WTC11 (cell line): ENCODE results near the gene NOL4L. TPM values are rescaled to one million over a fixed set of nuclear protein-coding genes. Genes with fewer than 3 reads are reported as not detected.

Experiments
- ATAC-seq: fragments of 200-7000 bp; cut with Tn5 transposase; 2 replicates; pipeline ENCODE4 v1.10.0; 2021; ENCODE audit warnings: mild to moderate bottlenecking, moderate library complexity
- CTCF ChIA-PET: fragments of 300-600 bp; sonication (Branson Sonifier 250); formaldehyde crosslinking; loops from one replicate; lab custom pipeline; 2021; ENCODE audit warnings: antibody characterized with exemption; lab: Charles Lee
- POLR2A ChIA-PET: fragments of 350-600 bp; sonication (Branson Sonifier 250); formaldehyde crosslinking; loops from one replicate; lab custom pipeline; 2021; ENCODE audit warnings: antibody characterized with exemption; lab: Charles Lee
- DNase-seq: peaks from one replicate; pipeline ENCODE4 v3.0.0; 2021; ENCODE audit warnings: low spot score
- H3K27ac Mint-ChIP-seq: 2 replicates; pipeline ENCODE4 v1.8.0; 2021; ENCODE audit warnings: mixed read lengths
- H3K27me3 Mint-ChIP-seq: 2 replicates; pipeline ENCODE4 v1.8.0; 2021; ENCODE audit warnings: low read depth, mild to moderate bottlenecking, moderate library complexity, mixed read lengths
- H3K36me3 Mint-ChIP-seq: 2 replicates; pipeline ENCODE4 v1.8.0; 2021; ENCODE audit warnings: mixed read lengths
- H3K4me1 Mint-ChIP-seq: 2 replicates; pipeline ENCODE4 v1.8.0; 2022; ENCODE audit warnings: mixed read lengths
- H3K4me3 Mint-ChIP-seq: 2 replicates; pipeline ENCODE4 v1.8.0; 2021; ENCODE audit warnings: mild to moderate bottlenecking, moderate library complexity, mixed read lengths
- H3K9me3 Mint-ChIP-seq: 2 replicates; pipeline ENCODE4 v1.8.0; 2021; ENCODE audit warnings: mixed read lengths
- AFF4 ChIP-seq: sonication (generic); formaldehyde crosslinking; IDR thresholded peaks from 2 replicates; pipeline ENCODE4 v1.8.1; 2023; ENCODE audit warnings: mild to moderate bottlenecking, missing genetic modification reagents, borderline replicate concordance
- EMX1 ChIP-seq: fragments of 250-450 bp; sonication (Bioruptor Pico); IDR thresholded peaks from 2 replicates; pipeline ENCODE4 v1.8.0; 2021; ENCODE audit warnings: mild to moderate bottlenecking
- FOXP1 ChIP-seq: sonication (generic); formaldehyde crosslinking; IDR thresholded peaks from 2 replicates; pipeline ENCODE4 v1.8.0; 2022; ENCODE audit warnings: missing genetic modification reagents, mild to moderate bottlenecking, moderate library complexity, borderline replicate concordance
- NFE2L1 ChIP-seq: sonication (generic); formaldehyde crosslinking; IDR thresholded peaks from 2 replicates; pipeline ENCODE4 v1.8.1; 2023; ENCODE audit warnings: missing genetic modification reagents
- NR2C2 ChIP-seq: sonication (generic); formaldehyde crosslinking; IDR thresholded peaks from 2 replicates; pipeline ENCODE4 v1.8.0; 2022; ENCODE audit warnings: mild to moderate bottlenecking, missing genetic modification reagents
- NR3C1 ChIP-seq: sonication (generic); formaldehyde crosslinking; conservative IDR thresholded peaks from 2 replicates; pipeline ENCODE4 v1.8.1; 2023; ENCODE audit warnings: low read depth, mild to moderate bottlenecking, missing genetic modification reagents
- OVOL2 ChIP-seq: fragments of 250-450 bp; sonication (Bioruptor Pico); IDR thresholded peaks from 2 replicates; pipeline ENCODE4 v1.9.0; 2021; ENCODE audit warnings: mild to moderate bottlenecking, borderline replicate concordance
- PRDM15 ChIP-seq: sonication (generic); formaldehyde crosslinking; IDR thresholded peaks from 2 replicates; pipeline ENCODE4 v1.8.0; 2022; ENCODE audit warnings: missing genetic modification reagents
- RELA ChIP-seq: sonication (generic); formaldehyde crosslinking; IDR thresholded peaks from 2 replicates; pipeline ENCODE4 v1.8.1; 2022; ENCODE audit warnings: missing genetic modification reagents, mild to moderate bottlenecking, borderline replicate concordance
- SMAD3 ChIP-seq: sonication (generic); formaldehyde crosslinking; IDR thresholded peaks from 2 replicates; pipeline ENCODE4 v1.8.0; 2022; ENCODE audit warnings: missing genetic modification reagents, mild to moderate bottlenecking, borderline replicate concordance
- SP1 ChIP-seq: sonication (generic); formaldehyde crosslinking; conservative IDR thresholded peaks from 2 replicates; pipeline ENCODE4 v1.8.1; 2022; ENCODE audit warnings: missing genetic modification reagents
- TCF7 ChIP-seq: sonication (generic); formaldehyde crosslinking; IDR thresholded peaks from 2 replicates; pipeline ENCODE4 v1.8.0; 2022; ENCODE audit warnings: mild to moderate bottlenecking, low read depth, missing genetic modification reagents, moderate library complexity
- ZNF396 ChIP-seq: fragments of 250-450 bp; sonication (Bioruptor Pico); IDR thresholded peaks from 2 replicates; pipeline ENCODE4 v1.8.0; 2021; ENCODE audit warnings: mild to moderate bottlenecking, moderate library complexity, borderline replicate concordance
- ZNF671 ChIP-seq: fragments of 250-450 bp; sonication (Bioruptor Pico); IDR thresholded peaks from 2 replicates; pipeline ENCODE4 v1.8.0; 2021; ENCODE audit warnings: mild to moderate bottlenecking
- total RNA-seq: library from RNA; stranded (reverse); gene quantifications from 3 replicates; pipeline ENCODE4 v1.2.3, GENCODE V29; 2021
- TF ChIP-seq, protein P1 (sequence below): fragments of 250-450 bp; sonication (Bioruptor Pico); IDR thresholded peaks from 2 replicates; pipeline ENCODE4 v1.9.0; 2021; ENCODE audit warnings: mild to moderate bottlenecking
- TF ChIP-seq, protein P2 (sequence below): sonication (generic); formaldehyde crosslinking; IDR thresholded peaks from 2 replicates; pipeline ENCODE4 v1.8.1; 2022; ENCODE audit warnings: mild to moderate bottlenecking, moderate library complexity, missing genetic modification reagents
- TF ChIP-seq, protein P3 (sequence below): sonication (generic); formaldehyde crosslinking; IDR thresholded peaks from 2 replicates; pipeline ENCODE4 v1.8.1; 2022; ENCODE audit warnings: missing genetic modification reagents, borderline replicate concordance
- TF ChIP-seq, protein P4 (sequence below): sonication (generic); formaldehyde crosslinking; IDR thresholded peaks from 2 replicates; pipeline ENCODE4 v1.8.1; 2023; ENCODE audit warnings: mild to moderate bottlenecking, missing genetic modification reagents, moderate library complexity
- TF ChIP-seq, protein P5 (sequence below): sonication (generic); formaldehyde crosslinking; IDR thresholded peaks from 2 replicates; pipeline ENCODE4 v1.8.0; 2023; ENCODE audit warnings: missing genetic modification reagents

The NOL4L gene
- total RNA-seq, 1 experiment from 2014 or later, result 29.0 TPM

DNA sequence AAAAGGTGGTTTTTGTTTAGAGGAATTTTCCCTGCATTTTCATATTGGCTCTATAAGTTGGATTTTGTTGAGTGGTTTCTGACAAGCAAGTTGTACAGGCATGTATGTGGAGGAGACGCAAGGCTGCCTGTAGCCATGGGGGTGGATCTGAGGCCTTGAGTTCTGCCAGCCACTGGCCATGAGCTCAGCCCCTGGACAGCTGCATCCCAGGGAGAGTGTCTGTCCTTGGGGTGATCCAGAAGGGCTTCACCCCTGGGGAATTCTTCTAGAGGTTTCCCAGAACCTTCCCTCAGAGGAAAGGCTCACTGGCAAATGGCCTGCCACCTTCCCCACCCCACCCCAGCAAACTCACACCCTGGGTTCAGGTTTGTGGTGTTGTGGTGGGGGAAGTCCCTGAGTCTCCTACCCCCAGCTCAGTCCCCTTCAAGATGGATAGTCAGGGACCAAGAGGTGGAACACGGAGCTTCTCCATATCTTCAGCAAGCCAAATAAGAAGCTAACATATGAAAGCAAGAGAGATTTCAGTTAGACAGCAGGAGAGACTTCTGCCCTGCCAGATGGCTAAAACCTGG is 11.6 kb upstream of the NOL4L start:
- ATAC-seq (no peak), DNase-seq (no peak)
- TF ChIP-seq, protein P1, sequence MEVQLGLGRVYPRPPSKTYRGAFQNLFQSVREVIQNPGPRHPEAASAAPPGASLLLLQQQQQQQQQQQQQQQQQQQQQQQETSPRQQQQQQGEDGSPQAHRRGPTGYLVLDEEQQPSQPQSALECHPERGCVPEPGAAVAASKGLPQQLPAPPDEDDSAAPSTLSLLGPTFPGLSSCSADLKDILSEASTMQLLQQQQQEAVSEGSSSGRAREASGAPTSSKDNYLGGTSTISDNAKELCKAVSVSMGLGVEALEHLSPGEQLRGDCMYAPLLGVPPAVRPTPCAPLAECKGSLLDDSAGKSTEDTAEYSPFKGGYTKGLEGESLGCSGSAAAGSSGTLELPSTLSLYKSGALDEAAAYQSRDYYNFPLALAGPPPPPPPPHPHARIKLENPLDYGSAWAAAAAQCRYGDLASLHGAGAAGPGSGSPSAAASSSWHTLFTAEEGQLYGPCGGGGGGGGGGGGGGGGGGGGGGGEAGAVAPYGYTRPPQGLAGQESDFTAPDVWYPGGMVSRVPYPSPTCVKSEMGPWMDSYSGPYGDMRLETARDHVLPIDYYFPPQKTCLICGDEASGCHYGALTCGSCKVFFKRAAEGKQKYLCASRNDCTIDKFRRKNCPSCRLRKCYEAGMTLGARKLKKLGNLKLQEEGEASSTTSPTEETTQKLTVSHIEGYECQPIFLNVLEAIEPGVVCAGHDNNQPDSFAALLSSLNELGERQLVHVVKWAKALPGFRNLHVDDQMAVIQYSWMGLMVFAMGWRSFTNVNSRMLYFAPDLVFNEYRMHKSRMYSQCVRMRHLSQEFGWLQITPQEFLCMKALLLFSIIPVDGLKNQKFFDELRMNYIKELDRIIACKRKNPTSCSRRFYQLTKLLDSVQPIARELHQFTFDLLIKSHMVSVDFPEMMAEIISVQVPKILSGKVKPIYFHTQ (CRISPR knock-in tag), result no peak
- no peak for TF ChIP-seq NR2C2
- no peak for TF ChIP-seq SP1
- no peak for TF ChIP-seq PRDM15 (CRISPR knock-in tag)
- TF ChIP-seq ZNF671, result no peak
- no peak for TF ChIP-seq TCF7
- TF ChIP-seq RELA (CRISPR knock-in tag), result no peak
- TF ChIP-seq, protein P2, sequence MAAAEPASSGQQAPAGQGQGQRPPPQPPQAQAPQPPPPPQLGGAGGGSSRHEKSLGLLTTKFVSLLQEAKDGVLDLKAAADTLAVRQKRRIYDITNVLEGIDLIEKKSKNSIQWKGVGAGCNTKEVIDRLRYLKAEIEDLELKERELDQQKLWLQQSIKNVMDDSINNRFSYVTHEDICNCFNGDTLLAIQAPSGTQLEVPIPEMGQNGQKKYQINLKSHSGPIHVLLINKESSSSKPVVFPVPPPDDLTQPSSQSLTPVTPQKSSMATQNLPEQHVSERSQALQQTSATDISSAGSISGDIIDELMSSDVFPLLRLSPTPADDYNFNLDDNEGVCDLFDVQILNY (CRISPR knock-in tag), result no peak
- TF ChIP-seq EMX1 (CRISPR knock-in tag), result no peak
- TF ChIP-seq OVOL2 (CRISPR knock-in tag), result no peak
- no peak for TF ChIP-seq ZNF396 (CRISPR knock-in tag)
- TF ChIP-seq, protein P3, sequence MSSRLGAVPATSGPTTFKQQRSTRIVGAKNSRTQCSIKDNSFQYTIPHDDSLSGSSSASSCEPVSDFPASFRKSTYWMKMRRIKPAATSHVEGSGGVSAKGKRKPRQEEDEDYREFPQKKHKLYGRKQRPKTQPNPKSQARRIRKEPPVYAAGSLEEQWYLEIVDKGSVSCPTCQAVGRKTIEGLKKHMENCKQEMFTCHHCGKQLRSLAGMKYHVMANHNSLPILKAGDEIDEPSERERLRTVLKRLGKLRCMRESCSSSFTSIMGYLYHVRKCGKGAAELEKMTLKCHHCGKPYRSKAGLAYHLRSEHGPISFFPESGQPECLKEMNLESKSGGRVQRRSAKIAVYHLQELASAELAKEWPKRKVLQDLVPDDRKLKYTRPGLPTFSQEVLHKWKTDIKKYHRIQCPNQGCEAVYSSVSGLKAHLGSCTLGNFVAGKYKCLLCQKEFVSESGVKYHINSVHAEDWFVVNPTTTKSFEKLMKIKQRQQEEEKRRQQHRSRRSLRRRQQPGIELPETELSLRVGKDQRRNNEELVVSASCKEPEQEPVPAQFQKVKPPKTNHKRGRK, result no peak
- TF ChIP-seq, protein P4, sequence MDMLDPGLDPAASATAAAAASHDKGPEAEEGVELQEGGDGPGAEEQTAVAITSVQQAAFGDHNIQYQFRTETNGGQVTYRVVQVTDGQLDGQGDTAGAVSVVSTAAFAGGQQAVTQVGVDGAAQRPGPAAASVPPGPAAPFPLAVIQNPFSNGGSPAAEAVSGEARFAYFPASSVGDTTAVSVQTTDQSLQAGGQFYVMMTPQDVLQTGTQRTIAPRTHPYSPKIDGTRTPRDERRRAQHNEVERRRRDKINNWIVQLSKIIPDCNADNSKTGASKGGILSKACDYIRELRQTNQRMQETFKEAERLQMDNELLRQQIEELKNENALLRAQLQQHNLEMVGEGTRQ (CRISPR knock-in tag), result no peak
- no peak for TF ChIP-seq SMAD3 (CRISPR knock-in tag)
- TF ChIP-seq FOXP1 (CRISPR knock-in tag), result no peak
- no peak for TF ChIP-seq NR3C1 (CRISPR knock-in tag)
- no peak for TF ChIP-seq NFE2L1 (CRISPR knock-in tag)
- TF ChIP-seq, protein P5, sequence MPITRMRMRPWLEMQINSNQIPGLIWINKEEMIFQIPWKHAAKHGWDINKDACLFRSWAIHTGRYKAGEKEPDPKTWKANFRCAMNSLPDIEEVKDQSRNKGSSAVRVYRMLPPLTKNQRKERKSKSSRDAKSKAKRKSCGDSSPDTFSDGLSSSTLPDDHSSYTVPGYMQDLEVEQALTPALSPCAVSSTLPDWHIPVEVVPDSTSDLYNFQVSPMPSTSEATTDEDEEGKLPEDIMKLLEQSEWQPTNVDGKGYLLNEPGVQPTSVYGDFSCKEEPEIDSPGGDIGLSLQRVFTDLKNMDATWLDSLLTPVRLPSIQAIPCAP (CRISPR knock-in tag), result no peak
- no peak for TF ChIP-seq AFF4 (CRISPR knock-in tag)
- CTCF ChIA-PET, result no interaction called here
- Mint-ChIP-seq H3K9me3 (no peaks in the 10 kb centered on the region), H3K27me3 (no peaks in the 10 kb centered on the region; the same call in 1 of the 2 replicates), H3K27ac (no peak overlapping the region), H3K4me3 (no peak overlapping the region), H3K36me3 (no peaks in the 10 kb centered on the region), H3K4me1 (no peaks in the 10 kb centered on the region)
- POLR2A ChIA-PET, result interaction anchor here (0.7 kb wide), 1 partner anchor 39 kb away, joined by 3 read pairs; no protein-coding TSS in a partner anchor
